GM12874 (cell line): ENCODE results near the gene CSF1.

ENCODE experiments used
- CTCF ChIP-seq: IDR thresholded peaks from 2 replicates; pipeline ENCODE4 v1.5.1; 2011; ENCODE audit warnings: low read depth, mild to moderate bottlenecking, control low read depth, low read length, moderate library complexity; ENCODE audit not compliant: insufficient read depth

CSF1 gene

GRCh38 chr1:109907190-109907774 lies 3.4 kb upstream of the CSF1 start:
- TF ChIP-seq CTCF: no peak

- TF ChIP-seq CTCF: no peak
These were observed 1.8 kb upstream of the CSF1 start for GRCh38 chr1:109908836-109909235.

GRCh38 chr1:109909561-109909960 lies 1.1 kb upstream of the CSF1 start:
- no peak for TF ChIP-seq CTCF

- no peak for TF ChIP-seq CTCF
These were observed 532 bp downstream of the CSF1 start for GRCh38 chr1:109910963-109911798.

GRCh38 chr1:109912214-109912861 lies 1.7 kb downstream of the CSF1 start:
- no peak for TF ChIP-seq CTCF

GRCh38 chr1:109912873-109913272 lies 2.2 kb downstream of the CSF1 start:
- no peak for TF ChIP-seq CTCF

GRCh38 chr1:109913360-109913879 lies 2.8 kb downstream of the CSF1 start:
- no peak for TF ChIP-seq CTCF
